Gastrocnemius medialis (tissue), 4 donors: ENCODE measurements around the gene TMEM186. TPM values are rescaled to one million over a fixed set of nuclear protein-coding genes. Genes with fewer than 3 reads are reported as not detected.
"Not testable (repeated sequence)": the region's sequence is repeated elsewhere in the genome, so short reads cannot be mapped to it uniquely, and the experiment has no call there.

Source experiments
- ATAC-seq, 2 donors: fragments of 150-250 bp; one replicate each; pipeline ENCODE4 v1.9.1; 2016
- DNase-seq, 2 donors: peaks; one replicate each; pipeline ENCODE4 v3.0.0-alpha.2; 2019
- H3K27ac ChIP-seq, 4 donors: fragments of 200-600 bp; sonication (generic); 1 replicate in 1 of 4; 2 replicates in 3 of 4; pipeline ENCODE4 v1.5.1; 2016 to 2018; ENCODE audit warnings: mild to moderate bottlenecking in 2 of 4, moderate library complexity in 1 of 4
- H3K27me3 ChIP-seq, 3 donors: fragments of 200-600 bp; sonication (generic) in 2 of 3; 1 replicate in 1 of 3; 2 replicates in 2 of 3; pipeline versions ENCODE4 v1.5.1 to v1.6.0; 2016 to 2019; ENCODE audit warnings: mild to moderate bottlenecking in 1 of 3, moderate library complexity in 1 of 3
- H3K36me3 ChIP-seq, 2 donors: fragments of 200-600 bp; sonication (generic) in 1 of 2; one replicate each; pipeline ENCODE4 v1.5.1; 2017 to 2018
- H3K4me1 ChIP-seq, 2 donors: fragments of 200-600 bp; sonication (generic) in 1 of 2; one replicate each; pipeline ENCODE4 v1.5.1; 2016 to 2017; ENCODE audit warnings: mild to moderate bottlenecking in 2 of 2
- H3K4me3 ChIP-seq, 4 donors: fragments of 200-600 bp; sonication (generic) in 3 of 4; 1 replicate in 1 of 4; 2 replicates in 3 of 4; pipeline ENCODE4 v1.5.1; 2016 to 2019; ENCODE audit warnings: mild to moderate bottlenecking in 2 of 4
- H3K9me3 ChIP-seq, 3 donors: fragments of 200-600 bp; sonication (generic) in 2 of 3; 1 replicate in 1 of 3; 2 replicates in 2 of 3; pipeline ENCODE4 v1.5.1; 2016 to 2019
- POLR2A ChIP-seq, 2 donors: fragments of 450-650 bp; IDR thresholded peaks; one replicate each; pipeline ENCODE4 v1.6.1; 2017; ENCODE audit warnings: antibody characterized with exemption in 2 of 2, mild to moderate bottlenecking in 2 of 2, moderate library complexity in 2 of 2
- in situ Hi-C, 4 donors: fragments of 200-750 bp; cut with MboI; loops; one replicate each; pipeline versions ENCODE4 v1.15.0 to v1.8.0; 2017; ENCODE audit warnings: low sequenced_read_pairs in 4 of 4
- intact Hi-C: fragments of 100-400 bp; cut with DNase I; formaldehyde crosslinking; loops from one replicate; pipeline ENCODE4 v1.15.1; 2023; ENCODE audit warnings: low total_unique reads
- total RNA-seq, 4 donors: library from RNA; depleted of rRNA; stranded (reverse); fragments of >200 nt; gene quantifications; one replicate each; pipeline versions ENCODE4 v1.1.0 to v1.2.3, GENCODE V29; 2016
- TF ChIP-seq, protein P1 (sequence below), 5 experiments: fragments of 450-650 bp in 3 of 5; fragments of 200-600 bp in 2 of 5; sonication (generic) in 2 of 5; IDR thresholded peaks in 4 of 5; conservative IDR thresholded peaks in 1 of 5; 1 replicate in 4 of 5; 2 replicates in 1 of 5; pipeline ENCODE4 v1.5.1; 2016 to 2019; ENCODE audit warnings: antibody characterized with exemption in 5 of 5, mild to moderate bottlenecking in 3 of 5, moderate library complexity in 3 of 5

The TMEM186 gene
- total RNA-seq, 4 donors from 2014 or later: 10.2 to 16.9 (median 11.9) TPM

DNA sequence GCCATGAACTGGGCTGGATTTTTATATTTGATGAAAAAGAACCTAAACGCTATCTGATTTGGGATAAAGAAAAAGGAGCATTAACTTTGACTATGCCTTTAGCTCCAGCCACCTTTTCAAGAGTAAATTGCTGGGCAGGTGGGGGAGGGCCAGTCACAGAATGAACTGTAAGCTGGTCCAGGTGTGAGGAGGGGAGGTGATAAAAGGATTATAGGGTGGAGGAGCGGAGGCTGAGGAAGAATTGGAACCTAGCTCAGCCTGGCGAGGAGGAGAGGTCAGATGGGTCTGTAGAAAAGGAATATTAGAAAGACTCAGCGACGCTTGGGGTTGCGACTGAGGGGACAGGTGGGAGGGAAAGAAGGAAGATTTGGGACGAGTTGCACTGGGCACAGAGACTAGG is 39.4 kb upstream of the TMEM186 start:
- H3K27me3 ChIP-seq, H3K4me3 ChIP-seq, H3K9me3 ChIP-seq, H3K27ac ChIP-seq, DNase-seq, in situ Hi-C loops, ATAC-seq, intact Hi-C loops, H3K36me3 ChIP-seq, H3K4me1 ChIP-seq: not testable (repeated sequence)

DNA sequence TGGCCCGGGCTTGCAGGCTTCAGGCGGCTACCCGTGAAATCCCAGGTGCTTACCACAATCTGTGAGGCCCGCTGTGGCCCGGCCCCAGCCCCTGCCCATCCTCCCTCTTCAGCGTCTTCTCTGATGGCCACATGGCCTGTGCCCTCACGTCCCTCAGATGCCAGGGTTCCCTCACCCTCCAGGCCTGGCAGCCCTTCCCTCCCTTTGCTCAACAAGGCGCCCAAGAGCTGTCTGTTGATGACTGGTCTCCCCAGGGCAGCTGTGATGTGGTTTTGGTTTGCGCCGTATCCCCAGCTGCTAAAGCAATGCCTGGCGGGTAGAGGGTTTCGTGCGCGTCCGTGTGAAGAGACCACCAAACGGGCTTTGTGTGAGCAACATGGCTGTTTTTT is 35.3 kb upstream of the TMEM186 start:
- TF ChIP-seq POLR2A (IDR thresholded peaks at IDR 0.05): no peak
- TF ChIP-seq, protein P1, sequence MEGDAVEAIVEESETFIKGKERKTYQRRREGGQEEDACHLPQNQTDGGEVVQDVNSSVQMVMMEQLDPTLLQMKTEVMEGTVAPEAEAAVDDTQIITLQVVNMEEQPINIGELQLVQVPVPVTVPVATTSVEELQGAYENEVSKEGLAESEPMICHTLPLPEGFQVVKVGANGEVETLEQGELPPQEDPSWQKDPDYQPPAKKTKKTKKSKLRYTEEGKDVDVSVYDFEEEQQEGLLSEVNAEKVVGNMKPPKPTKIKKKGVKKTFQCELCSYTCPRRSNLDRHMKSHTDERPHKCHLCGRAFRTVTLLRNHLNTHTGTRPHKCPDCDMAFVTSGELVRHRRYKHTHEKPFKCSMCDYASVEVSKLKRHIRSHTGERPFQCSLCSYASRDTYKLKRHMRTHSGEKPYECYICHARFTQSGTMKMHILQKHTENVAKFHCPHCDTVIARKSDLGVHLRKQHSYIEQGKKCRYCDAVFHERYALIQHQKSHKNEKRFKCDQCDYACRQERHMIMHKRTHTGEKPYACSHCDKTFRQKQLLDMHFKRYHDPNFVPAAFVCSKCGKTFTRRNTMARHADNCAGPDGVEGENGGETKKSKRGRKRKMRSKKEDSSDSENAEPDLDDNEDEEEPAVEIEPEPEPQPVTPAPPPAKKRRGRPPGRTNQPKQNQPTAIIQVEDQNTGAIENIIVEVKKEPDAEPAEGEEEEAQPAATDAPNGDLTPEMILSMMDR (IDR thresholded peaks at IDR 0.05 in 4 of 5, conservative IDR thresholded peaks at IDR 0.05 in 1 of 5): no peak
- ATAC-seq (no peak), DNase-seq (no peak)
- no peaks in the 10 kb centered on the region for H3K4me1 ChIP-seq
- intact Hi-C loops (no loop called here), in situ Hi-C loops (no loop called here)
- no peaks in the 10 kb centered on the region for H3K27me3 ChIP-seq
- peaks cover 0 to 25% of the 10 kb centered on the region in 2 donors for H3K36me3 ChIP-seq
- no peaks in the 10 kb centered on the region for H3K9me3 ChIP-seq
- no peak overlapping the region for H3K4me3 ChIP-seq
- H3K27ac ChIP-seq: no peak overlapping the region

DNA sequence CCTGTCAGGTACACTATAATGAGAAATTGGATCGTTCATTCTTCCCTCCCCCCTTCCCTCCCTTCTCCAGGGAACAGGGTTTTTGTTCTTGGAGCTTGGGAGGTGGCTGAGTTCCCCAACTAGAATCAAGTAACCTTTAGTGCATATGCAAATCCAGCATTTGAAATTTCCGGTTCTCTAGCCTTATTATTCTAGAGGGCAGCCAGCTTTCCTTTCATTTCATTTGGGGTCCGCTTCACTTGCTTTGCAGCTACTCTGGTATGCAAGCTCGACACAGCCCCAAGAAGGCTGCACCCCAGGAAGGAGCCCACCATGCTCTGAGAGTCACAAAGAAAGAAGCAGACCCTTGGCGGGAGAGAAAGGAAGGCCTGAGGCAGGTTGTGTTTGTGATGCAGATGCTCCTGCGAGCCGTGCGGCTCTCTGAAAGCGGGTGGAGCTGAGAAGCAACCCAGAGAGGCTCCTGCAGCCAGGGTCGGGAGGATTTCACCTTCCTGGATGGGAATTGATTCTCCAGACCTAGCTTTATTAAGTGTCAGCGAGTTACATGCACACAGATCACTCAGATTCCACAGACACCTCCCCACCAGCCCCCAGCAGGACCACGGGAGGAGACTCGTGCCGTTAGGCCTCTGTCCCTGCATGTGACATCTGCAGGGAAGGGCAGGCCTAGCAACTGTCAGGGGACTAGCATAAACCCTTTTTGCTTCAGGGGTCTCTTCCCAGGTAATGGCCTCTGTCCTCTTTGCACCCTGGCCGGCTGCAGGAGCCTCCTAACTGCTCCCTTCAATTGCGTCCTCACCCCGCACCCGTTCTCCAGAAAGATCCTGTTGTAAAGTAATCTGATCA is 34.7 kb upstream of the TMEM186 start:
- H3K27ac ChIP-seq: no peak overlapping the region
- H3K27me3 ChIP-seq: no peaks in the 10 kb centered on the region
- in situ Hi-C loops: no loop called here
- TF ChIP-seq, protein P1 (IDR thresholded peaks at IDR 0.05 in 4 of 5, conservative IDR thresholded peaks at IDR 0.05 in 1 of 5): no peak
- TF ChIP-seq POLR2A (IDR thresholded peaks at IDR 0.05): no peak
- H3K9me3 ChIP-seq: no peaks in the 10 kb centered on the region
- H3K36me3 ChIP-seq: peaks cover 0 to 25% of the 10 kb centered on the region in 2 donors
- intact Hi-C loops: no loop called here
- H3K4me1 ChIP-seq: no peaks in the 10 kb centered on the region
- H3K4me3 ChIP-seq: no peak overlapping the region
- DNase-seq (no peak), ATAC-seq (no peak)

DNA sequence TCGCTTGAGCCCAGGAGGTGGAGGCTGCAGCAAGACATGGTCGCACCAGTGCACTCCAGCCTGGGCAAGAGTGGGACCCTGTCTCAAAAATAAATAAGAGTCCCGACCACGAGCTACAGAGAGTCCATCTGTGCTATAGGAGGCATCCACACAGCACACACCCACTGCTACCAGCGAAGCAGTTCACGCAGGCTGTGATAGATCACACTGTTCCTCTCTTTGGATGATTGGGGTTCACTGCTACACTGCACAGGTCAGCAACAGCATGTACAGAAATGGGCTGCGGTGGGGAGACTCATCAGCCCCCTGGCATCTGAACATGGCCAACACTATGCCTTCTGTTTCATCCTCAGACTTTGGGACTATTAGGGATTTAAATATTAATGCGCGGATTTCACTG is 34.0 kb upstream of the TMEM186 start:
- H3K4me1 ChIP-seq: no peaks in the 10 kb centered on the region
- no peak overlapping the region for H3K4me3 ChIP-seq
- no peak for TF ChIP-seq POLR2A (IDR thresholded peaks at IDR 0.05)
- DNase-seq: no peak
- ATAC-seq: no peak
- H3K27ac ChIP-seq: no peak overlapping the region
- peaks cover 0 to 25% of the 10 kb centered on the region in 2 donors for H3K36me3 ChIP-seq
- in situ Hi-C loops: no loop called here
- H3K9me3 ChIP-seq: no peaks in the 10 kb centered on the region
- intact Hi-C loops: no loop called here
- H3K27me3 ChIP-seq: no peaks in the 10 kb centered on the region

DNA sequence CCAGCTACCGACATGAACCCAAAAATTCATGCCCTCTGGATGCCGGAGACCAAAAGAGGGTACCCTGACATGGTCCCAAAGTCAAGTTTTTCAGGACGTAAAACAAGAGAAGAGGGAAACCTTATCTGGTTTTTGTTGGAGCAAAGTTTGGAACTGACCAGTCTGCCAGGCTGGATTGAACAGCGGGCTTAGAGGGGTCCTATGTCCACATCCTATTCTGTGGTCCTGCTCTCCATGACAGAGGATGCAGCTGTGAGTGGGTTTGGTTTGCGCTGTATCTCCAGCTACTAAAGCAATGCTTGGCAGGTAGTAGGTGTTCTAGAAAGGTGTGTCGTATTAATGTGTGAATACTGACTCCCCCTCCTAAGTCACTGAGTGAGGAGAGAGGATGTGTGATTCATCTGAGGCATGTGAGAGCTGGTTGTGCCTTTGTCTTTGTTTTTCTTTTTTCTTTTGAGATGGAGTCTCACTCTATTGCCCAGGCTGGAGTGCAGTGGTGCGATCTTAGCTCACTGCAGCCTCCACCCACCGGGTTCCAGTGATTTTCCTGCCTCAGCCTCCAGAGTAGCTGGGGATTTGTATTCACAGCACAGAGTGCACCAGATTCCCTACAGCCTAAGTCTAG is 31.2 kb upstream of the TMEM186 start:
- in situ Hi-C loops (no loop called here), intact Hi-C loops (no loop called here)
- DNase-seq (no peak), ATAC-seq (no peak)
- H3K27ac ChIP-seq: no peak overlapping the region
- TF ChIP-seq, protein P1 (IDR thresholded peaks at IDR 0.05 in 4 of 5, conservative IDR thresholded peaks at IDR 0.05 in 1 of 5): no peak
- no peak for TF ChIP-seq POLR2A (IDR thresholded peaks at IDR 0.05)
- no peaks in the 10 kb centered on the region for H3K4me1 ChIP-seq
- no peak overlapping the region for H3K4me3 ChIP-seq
- peaks cover 0 to 33% of the 10 kb centered on the region in 2 donors for H3K36me3 ChIP-seq
- no peaks in the 10 kb centered on the region for H3K9me3 ChIP-seq
- H3K27me3 ChIP-seq: no peaks in the 10 kb centered on the region
